ENCODE data around the gene CCDC198.

CCDC198 gene, protein sequence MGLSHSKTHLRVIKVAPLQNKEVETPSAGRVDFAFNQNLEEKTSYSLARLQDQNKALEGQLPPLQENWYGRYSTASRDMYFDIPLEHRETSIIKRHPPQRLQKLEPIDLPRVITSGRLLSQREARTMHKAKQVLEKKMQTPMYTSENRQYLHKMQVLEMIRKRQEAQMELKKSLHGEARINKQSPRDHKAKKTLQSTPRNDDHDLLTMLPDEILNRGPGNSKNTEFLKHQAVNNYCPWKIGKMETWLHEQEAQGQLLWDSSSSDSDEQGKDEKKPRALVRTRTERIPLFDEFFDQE

DNA sequence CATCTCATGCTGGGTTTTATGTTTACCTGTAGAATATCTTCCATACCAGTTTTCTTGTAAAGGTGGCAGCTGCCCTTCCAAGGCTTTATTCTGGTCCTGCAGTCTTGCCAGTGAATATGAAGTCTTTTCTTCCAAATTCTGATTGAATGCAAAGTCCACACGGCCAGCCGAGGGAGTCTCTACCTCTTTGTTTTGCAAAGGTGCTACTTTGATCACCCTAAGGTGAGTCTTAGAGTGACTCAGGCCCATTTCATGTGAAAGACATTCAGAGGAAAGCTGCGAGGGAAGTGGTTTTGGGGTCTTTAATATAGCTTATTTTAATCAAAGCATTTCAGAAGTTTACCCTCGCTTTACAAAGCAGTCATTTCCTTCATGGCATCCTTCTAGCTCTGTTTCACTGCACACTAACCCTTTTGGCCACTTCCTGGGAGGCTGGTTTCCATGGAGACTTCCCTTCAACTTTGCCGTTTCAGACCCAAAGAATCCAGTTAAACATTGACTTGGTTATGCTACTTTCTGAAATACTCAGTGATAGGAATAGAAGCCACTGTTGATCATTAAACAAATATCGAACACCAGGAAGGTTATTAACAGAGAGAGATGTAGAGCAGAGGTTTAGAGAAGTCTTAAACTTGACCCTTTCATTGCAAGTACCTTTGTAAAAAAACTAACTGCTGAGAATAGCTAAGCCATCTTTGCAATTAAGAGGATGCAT, at the start of gene CCDC198:
TSS of gene CCDC198 (minus strand) at position 391 of the 715 bp plus-strand sequence. CDS start at position 249, 142 bp downstream.
- no peak for DNase-seq (ENCODE audit: low read depth in 2 of 3, low spot score in 2 of 3)

DNA sequence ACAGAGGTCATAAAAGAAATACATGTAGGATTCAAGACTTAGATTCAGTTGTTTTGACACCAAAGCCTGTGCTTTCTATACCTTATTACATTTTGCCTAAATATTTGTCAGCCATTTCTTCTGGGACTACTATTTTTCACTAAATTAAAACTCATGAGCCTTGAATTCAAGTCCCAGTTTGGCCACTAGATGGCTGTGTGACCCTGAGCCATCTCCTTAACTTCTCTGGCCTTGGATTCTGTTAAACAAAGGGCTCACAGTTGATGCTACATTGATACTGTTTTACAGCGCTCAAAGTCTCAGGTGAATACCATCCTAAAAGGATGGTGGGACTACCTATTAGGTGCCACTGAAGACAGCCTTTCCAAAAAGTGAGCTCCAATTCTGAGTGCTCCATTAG, 39.6 kb upstream of the CCDC198 start:
- DNase-seq (ENCODE audit: low read depth in 2 of 3, low spot score in 2 of 3), result no peak

DNA sequence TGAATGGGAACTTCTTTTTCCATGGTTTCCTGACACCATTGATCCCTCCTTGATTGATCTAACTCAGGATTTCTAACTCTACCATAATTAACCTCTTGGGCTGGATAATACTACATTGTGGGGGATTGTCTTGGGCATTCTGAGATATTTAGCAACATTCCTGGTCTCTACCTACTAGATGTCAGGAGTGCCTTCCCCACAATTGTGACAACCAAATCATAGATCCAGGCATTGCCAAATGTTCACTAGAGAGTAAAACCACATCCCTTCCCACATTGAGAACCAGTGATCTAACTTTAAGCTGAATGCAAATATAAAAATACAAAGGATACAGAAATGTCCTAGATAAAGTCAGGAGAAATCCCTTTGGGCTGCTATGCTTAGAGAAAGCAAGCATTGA, 36.9 kb upstream of the CCDC198 start:
- DNase-seq (ENCODE audit: low read depth in 2 of 3, low spot score in 2 of 3), result no peak

DNA sequence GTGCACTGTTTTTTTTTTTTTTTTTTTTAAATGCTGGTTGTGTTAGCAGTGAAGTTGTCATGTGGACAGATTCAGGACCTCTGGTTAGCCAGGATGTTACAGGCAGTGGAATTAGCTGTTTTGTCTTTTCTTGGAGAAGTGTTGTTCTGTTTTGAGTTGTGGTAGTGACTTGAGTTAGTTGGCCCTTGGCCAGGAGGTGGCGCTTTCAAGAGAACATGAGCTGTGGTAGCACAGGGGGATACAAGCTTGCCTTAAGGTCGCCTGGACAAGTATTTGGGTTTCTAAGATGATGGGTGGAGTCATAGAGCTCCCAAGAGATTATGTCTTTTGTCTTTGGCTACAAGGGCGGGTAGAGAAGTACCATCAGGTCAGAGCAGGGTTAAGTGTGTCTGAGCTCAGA, 33.3 kb upstream of the CCDC198 start:
- no peak for DNase-seq (ENCODE audit: low read depth in 2 of 3, low spot score in 2 of 3)

DNA sequence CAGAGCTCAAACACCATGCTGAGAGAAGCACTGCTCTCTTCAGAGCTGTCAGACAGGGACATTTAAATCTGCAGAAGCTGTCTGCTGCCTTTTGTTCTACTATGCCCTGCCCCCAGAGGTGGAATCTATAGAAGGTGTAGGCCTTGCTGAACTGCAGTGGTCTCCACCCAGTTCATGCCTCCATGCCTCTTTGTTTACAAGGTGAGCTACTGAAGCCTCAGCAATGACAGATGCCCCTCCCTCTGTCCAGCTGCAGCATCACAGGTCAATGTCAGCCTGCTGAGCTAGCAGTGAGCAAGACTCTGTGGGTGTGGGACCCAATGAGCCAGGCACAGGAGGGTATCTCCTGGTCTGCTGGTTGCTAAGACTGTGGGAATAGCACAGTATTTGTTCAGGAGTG, 25.4 kb upstream of the CCDC198 start:
- DNase-seq (ENCODE audit: low read depth in 2 of 3, low spot score in 2 of 3), result no peak

DNA sequence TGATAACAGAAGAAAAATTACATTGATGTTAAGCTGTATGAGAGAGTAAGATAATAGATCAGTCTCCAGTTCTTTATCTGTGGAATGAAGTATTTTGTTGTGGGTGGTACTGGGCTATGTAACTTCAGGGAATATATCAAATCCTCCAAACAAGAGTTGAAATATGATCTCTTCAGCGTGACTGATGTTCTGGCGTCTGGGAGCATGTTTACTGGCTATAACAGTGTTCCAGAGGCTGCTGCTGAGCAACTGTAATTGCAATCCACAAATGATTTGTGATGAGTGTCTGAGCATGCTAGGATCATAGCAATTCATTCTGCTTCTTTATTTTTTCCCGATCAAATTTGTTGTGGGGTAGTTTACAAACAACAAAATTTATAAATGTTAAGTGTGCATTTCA, 18.6 kb upstream of the CCDC198 start:
- no peak for DNase-seq (ENCODE audit: low read depth in 2 of 3, low spot score in 2 of 3)

DNA sequence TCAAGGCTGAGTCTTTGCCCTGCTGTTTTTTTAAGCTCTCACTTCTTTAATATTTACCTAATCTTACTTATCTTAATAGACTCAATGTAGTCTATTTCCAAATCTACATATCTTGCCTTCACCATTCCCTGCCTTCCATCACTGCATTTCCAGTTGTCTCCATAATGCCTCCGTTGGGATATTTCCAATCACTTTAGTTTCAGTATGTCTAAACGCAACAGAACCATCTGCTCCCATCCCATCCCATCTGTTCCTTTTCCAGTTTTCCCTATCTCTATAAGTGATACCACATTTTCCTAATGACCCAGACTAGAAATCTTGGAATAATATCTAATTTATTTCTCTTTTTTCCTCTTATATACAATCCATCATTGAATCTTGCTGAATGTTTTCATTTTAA, 15.1 kb upstream of the CCDC198 start:
- DNase-seq (ENCODE audit: low read depth in 2 of 3, low spot score in 2 of 3), result no peak

DNA sequence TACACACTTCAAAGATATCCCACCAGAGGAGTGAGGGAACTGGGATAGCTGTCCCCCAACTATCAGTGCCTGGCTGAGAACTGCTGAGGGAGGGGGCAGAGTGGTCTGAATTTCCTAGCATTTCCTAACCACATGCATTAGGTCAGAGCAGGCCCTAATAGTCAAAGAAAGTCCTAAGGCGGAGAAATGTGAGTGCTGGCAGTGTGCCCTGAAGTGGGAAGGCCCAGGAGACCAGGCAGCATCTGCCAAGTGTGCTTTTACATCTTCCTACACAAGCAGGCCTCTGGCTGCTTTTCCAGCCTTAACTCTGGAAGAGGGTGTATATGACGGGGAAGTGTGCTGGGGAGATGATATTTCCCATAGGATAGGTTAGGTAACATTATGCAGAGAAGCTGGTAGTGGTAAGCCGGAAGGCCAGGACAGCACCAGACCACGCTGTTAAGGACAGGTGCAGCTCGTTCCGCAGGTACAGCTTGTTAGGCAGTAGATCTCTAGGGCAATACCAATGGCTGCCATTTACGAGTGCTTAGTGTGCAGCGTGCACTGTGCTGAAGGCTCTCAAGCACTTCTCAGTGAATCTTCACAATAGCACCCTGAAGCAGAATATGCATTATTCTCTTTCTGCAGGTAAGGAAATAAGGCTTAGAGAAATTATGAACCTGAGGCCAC, 9.1 kb upstream of the CCDC198 start:
- no peak for DNase-seq (ENCODE audit: low read depth in 2 of 3, low spot score in 2 of 3)

DNA sequence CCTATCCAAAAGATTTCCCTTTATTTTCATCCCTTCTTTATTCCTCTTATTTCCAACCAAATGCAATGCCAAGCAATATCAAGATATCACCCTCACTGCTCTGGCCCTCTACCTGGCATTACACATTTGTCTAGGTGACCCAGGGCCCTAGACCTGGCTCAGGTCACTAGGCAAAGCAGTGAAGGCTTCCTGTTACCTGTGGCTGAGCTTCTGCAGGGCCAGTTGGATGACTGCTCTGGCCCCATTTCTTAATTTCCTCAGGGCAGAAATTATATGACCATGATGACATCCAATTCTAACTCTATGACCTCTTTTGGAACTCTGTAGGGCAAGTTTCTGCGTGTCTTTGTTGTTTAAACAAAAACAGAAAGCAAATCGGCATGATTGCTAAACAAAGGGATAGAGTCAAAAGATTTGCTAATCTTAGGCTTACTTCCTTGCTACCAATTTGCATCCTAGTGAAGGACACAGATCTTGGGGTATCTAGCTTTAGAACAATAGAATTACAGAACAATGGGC, 7.4 kb upstream of the CCDC198 start:
- no peak for DNase-seq (ENCODE audit: low read depth in 2 of 3, low spot score in 2 of 3)

DNA sequence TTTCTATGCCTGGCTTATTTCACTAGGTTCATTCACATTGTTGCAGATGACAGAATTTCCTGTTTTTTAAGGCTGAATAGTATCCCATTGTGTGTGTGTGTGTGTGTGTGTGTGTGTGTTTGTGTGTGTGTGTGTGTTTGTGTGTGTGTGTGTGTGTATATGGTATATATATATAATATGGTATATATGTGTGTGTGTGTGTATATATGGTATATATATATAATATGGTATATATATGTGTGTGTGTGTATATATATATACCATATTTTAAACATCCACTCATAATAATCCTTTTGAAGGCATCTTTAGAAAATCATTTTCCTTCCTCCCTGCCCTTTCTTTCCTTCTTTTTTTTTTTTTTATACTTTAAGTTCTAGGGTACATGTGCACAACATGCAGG, 5.0 kb upstream of the CCDC198 start:
- no peak for DNase-seq (ENCODE audit: low read depth in 2 of 3, low spot score in 2 of 3)

DNA sequence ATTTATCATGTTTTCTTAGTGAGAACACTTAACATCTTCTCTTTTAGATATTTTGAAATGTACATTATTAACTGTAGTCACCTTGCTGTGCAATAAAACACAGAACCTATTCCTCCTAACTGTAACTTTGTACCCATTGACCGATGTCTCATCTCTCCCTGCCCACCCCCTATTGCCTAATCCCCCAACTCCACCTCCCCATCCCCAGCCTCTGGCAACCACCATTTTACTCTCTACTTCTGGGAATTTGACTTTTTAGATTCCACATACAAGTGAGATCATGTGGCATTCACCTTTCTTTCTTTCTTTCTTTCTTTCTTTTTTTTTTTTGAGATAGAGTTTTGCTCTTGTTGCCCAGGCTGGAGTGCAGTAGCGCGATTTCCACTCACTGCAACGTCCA, 4.4 kb upstream of the CCDC198 start:
- no peak for DNase-seq (ENCODE audit: low read depth in 2 of 3, low spot score in 2 of 3)

DNA sequence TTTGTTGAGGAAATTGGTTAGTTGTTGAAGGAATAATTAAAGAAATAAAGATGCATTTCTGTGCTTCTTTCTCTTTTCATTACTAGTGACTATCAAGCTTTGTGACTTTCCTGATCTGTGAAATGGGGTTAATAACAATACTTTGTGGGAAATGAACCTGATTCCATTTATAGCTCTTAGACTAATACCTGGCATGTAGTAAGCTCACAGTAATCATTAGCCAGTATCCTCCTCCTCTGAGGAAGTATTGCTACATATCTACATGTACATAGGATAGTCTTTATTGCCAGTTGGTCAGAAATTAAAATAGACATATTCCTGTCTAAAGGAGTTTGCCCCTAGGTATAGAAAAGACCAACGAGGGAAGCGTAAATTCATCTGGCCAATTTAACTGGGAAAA, 1.8 kb upstream of the CCDC198 start:
- no peak for DNase-seq (ENCODE audit: low read depth in 2 of 3, low spot score in 2 of 3)

DNA sequence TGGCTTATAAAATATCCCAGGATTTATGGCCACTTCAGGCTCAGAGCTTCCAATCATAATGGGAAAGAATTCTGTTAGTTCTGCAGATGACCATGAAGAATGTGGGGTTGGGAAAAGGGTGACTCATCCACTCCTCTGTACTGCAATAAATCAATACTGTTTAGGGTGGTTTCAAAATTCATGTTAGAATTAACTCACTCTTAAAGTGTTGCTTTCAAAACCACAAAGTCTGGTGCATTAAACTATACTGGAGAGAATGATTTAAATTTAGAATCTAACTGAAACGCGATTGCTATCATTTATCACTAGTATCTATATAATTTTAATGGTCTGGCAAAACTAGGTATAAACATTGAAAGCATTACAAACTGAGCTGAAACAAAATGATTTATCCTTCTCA, 798 bp downstream of the CCDC198 start:
- DNase-seq (ENCODE audit: low read depth in 2 of 3, low spot score in 2 of 3), result no peak

DNA sequence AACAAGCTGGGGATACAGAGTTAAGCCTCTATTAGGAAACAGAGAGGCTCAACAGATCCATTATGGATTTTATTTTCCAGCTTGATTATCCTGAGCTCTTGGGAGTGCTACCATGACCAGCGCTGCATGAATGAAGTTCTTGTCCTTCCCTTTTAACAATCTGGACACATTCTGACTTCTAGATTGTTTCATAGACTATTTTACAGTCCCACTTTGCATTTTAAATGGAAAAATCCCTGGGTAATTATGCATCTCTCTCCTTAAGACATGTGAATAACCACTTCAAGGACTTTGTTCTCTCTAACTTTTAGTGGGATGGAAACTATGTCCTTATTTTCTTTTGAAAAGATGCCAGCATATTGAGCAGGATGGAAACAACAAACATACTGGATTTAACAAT, 2.0 kb downstream of the CCDC198 start:
- no peak for DNase-seq (ENCODE audit: low read depth in 2 of 3, low spot score in 2 of 3)

DNA sequence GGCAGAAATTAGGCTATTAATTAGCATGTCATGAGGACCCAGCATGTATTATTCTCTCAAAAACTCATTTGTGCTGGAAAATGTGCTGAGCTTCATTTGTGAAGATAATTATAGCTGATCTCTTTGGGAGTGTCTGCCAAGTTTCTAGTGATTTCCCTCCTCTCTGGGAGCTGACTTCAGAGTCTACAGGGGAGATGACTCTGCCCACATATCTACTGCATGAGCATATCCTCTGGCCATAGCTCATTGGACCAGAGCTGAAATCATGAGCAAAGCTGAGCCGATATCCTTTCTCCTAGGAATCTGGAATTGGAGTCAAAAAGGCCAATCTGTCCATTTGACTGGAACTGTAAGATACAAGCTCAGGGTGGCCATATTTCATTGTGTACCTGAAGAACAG, 5.9 kb downstream of the CCDC198 start:
- DNase-seq (ENCODE audit: low read depth in 2 of 3, low spot score in 2 of 3), result no peak

DNA sequence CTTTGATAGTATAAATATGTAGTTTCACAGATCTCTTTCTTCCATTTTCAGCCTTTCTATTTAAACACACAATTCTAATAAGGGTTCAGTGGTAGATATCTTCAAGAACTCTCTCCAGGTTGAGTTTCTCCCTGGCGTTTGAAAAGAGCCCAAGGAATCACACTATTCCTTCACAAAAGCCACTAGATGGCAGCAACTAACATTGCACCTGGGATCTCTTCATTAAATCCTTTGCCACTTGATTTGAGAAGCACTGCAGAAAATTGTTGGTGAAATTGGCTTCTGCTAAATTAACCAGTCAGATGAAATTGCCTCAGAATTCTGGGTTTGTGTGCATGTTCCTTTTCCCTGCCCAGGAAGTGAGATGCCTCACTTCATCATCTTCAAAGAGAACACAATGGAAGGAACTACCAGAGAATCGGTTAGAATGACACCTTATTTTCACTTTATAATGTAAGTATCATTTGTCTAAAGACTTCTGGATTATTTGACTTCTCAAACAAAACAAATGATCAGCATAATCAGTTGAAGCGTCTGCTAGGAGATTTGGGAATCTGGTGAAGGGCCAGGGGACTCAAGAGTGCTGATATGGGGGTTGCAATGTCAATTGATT, 6.8 kb downstream of the CCDC198 start:
- DNase-seq (ENCODE audit: low read depth in 2 of 3, low spot score in 2 of 3), result no peak

DNA sequence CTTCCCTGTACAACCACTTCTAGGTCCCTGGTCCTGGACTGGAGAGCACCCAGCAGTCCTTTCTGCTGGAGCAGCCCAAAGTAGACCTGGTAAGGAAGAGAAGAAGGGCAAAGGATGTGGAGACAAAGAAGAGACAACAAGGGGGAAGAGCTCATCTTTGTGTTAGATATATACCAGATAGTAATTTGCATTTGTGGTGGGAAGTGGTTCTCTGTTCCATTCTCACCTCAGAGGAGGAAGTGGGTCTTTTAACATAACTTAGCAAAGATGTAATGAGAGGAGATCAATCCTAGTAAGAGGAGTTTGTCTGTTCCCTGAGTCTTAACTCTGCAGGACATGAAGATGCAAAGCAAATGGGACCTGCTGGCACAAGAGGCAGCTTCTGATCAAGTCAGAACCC, 8.0 kb downstream of the CCDC198 start:
- DNase-seq (ENCODE audit: low read depth in 2 of 3, low spot score in 2 of 3), result no peak

DNA sequence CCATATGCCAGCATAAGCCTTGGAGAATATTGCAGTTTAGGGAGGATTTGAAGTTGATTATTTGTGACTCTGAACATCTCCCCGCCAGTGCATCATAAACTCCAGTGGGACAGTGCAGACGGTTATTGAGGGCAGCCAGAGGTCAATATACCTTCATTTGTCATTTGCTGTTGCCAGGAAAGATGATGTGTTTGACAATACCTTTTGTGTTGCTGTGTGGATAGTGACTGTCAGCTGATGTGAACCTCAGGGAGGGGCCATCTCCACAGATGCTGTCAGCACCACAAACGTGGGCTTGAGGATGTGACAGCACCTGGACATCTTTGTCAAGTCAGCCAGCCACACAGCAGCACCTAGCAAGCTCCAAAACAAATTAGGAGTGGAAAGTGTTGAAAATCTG, 11.5 kb downstream of the CCDC198 start:
- DNase-seq (ENCODE audit: low read depth in 2 of 3, low spot score in 2 of 3), result no peak

DNA sequence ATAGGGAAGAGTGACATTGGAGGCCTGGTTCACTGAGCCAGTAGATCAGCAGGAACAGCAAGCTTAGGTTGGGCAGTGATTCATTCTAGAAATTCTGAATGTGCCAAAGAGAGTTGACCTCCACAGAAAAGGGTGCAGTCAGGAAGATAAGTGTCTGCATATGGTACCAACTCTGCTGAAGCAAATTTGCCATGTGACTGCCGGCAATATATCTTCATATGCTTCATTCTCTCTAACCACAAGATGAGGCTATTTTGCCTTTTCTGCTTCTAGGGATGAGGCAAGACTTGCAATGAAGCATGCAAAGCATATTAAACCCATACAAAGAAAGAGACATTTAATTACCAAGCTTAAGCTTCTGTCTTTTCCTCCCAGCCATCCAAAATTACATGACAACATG, 13.6 kb downstream of the CCDC198 start:
- no peak for DNase-seq (ENCODE audit: low read depth in 2 of 3, low spot score in 2 of 3)

DNA sequence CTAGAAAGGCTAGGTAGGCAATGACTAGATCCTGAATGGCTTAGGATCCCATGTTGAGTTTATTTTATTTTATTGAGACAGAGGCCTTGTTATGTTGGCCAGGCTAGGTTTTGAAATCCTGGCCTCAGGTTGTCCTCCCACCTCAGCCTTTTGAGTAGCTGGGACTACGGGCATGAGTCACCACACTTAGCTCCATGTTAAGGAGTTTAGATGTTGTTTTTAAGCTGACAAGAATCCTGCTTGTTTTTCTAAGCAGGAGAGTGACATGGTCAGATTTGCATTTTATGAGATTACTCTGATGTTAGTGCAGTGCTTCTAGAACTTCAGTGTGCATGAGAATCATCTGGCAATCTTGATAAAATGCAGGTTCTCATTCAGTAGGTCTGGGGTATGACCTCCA, 14.5 kb downstream of the CCDC198 start:
- DNase-seq (ENCODE audit: low read depth in 2 of 3, low spot score in 2 of 3), result no peak

DNA sequence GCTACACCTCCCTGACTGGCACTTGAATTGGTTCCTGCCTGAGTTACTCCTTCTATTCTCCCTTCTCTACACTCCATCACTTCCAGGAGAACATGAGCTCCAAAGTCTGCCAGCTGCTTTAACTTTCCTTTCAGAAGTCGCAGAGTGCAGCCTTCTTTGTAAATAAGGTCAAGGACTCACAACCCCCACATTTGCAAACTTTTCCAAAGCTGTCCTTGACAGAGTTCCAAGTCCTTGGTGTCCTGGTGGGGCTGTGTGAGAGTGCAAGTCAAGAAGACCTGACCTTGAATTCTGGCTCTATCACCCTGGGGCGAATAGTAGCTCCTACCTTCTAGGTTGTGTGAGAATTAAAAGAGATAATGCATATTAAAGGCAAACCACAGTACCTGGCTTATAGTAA, 15.6 kb downstream of the CCDC198 start:
- no peak for DNase-seq (ENCODE audit: low read depth in 2 of 3, low spot score in 2 of 3)

DNA sequence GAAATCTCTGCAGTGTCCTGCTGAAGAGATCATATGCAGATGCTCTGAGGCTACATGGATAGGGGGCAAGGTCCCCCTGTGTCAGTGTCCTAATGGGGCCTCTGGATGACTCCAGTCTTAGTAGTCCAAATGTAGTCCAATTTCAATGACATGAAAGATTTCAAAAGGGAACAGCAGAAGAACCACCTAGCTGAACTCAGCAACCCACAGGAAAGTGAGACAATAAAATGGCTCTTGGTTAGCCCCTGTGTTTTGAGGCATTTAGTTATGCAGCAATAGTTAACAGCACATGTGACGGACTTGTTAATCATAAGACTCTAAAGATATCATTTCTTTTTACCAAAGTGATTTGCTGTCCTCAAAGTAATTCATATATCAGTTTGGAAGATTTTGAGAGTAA, 22.7 kb downstream of the CCDC198 start:
- no peak for DNase-seq (ENCODE audit: low read depth in 2 of 3, low spot score in 2 of 3)
